ENCODE results near the gene PHC2. TPM values are rescaled to one million over a fixed set of nuclear protein-coding genes. Genes with fewer than 3 reads are reported as not detected.

PHC2 gene
- total RNA-seq, 1 experiment from 2014 or later = 60.7 TPM

DNA sequence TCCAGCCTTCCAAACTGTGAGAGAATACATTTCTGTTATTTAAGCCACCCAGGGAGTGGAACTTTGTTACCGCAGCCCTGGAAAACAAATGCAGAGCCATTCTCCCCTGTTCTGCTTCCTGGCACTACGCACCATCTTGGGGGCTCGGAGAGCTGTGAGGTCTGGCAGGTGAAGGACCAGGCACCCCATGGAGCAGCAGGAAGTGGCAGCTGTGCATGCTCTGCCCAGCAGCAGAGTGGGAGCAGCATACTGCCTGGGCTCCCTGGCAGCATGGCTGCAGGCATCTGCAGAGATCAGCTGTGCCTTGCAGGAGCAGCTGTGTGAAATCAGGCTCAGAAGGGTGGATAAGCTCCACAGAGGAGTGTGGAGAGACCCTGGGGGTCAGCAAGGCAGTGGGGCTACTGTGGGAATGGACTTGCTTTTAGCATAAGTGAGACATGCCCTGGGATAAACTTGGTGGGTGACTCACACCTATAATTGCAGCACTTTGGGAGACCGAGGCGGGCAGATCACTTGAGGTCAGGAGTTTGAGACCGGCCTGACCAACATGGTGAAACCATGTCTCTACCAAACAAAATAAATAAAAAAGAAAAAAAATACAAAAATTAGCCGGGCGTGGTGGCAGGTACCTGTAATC lies 23.9 kb upstream of the PHC2 start:
- no peak for DNase-seq (ENCODE audit: low spot score)

DNA sequence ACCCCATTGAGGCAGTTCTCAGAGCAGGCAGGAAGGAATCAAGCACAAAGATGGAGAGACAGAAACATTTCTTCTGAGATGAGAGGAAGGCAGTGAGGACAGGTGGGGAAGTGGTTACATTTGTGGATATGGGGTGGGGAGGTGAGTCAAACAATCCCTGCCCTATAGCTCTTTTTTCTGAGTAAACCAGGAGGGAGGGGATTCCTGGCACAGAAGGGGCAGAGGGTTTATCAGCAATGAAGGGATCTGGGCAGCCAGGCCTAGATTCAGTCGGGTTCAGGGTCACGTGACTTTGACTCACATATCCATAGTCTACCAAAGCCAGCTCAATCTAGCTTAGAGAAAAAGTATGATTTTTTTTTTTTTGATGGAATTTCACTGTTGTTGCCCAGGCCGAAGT lies 15.7 kb upstream of the PHC2 start:
- DNase-seq (ENCODE audit: low spot score) = no peak

DNA sequence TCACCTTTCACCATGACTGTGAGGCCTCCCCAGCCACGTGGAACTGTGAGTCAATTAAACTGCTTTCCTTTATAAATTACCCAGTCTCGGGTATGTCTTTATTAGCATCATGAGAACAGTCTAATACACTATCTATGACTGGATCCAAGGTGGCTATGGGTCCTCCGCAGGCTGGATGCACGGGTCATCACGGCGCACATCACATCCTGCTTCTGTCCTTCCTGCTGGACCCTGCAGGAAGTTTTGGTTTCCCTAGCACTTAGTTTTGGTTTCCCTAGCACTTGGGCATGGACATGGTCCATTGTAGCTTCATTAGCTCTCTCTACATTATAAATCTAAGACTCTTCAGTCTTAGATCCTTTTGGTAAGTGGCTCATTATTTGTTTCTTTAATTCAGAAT lies 14.2 kb upstream of the PHC2 start:
- no peak for DNase-seq (ENCODE audit: low spot score)

GRCh38 chr1:33443705-33444180 lies 12.8 kb upstream of the PHC2 start:
- no peak for DNase-seq (ENCODE audit: low spot score)

DNA sequence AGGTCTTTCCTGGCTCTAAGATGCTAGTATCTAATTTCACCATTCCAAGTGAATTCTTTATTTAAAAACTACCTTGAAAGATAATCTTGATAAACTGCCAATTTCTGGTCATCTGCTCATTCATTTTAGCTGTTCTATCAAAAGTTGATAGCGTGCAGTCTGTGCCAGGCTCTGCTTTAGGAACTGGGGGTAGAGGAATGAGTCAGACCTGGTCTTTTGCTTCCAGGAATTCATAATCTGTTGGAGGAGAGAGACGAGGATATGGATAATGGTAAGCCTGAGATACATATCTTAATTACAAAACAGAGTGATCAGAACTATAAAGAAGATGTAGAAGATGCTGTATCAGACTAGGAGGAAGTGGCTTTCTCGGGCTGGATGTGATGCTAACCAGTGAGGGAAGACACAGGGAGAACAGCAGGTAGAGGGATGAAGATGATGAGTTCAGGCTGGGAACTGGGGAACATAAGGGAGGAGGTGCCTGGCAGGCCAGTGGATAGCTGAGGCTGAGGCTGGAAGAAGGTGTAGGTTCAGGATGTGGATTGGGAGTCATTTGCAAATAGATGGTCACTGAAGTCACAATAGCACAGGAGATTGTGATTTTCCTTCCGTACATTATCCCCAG lies 12.3 kb upstream of the PHC2 start:
- no peak for DNase-seq (ENCODE audit: low spot score)

GRCh38 chr1:33442141-33442540 lies 11.2 kb upstream of the PHC2 start:
- no peak for DNase-seq (ENCODE audit: low spot score)

DNA sequence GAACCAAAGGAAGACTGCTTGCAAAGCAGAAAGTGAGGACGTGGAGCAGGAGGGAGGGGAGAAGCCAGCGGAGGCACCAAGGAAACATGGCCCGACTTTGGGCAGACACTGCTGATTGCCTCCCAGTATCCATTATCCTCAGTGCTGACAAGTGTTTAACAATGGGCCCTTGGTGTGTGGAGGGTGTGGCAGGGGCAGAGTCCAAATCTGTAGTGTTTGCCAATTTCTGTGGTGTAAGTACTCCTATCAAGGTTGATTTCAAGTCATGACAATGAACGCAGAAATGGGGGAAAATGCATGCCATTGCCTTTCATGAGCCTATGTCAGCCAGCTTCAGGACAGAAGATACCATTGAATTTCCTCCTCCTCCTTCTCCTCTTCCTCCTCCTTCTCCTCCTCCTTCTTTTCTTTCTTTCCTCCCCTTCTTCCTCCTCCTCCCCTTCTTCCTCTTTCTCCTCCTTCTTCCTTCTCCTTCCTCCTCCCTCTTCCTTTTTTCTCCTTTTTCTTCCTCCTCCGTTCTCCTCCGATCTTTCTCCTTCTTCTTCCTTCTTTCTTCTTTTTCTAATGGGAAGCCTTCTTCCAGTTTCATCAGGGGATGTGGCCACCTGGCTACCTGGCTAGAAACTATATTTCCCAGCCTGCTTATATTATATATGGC lies 10.3 kb upstream of the PHC2 start:
- DNase-seq (ENCODE audit: low spot score) = no peak

GRCh38 chr1:33439662-33440061 lies 8.8 kb upstream of the PHC2 start:
- DNase-seq (ENCODE audit: low spot score) = no peak

DNA sequence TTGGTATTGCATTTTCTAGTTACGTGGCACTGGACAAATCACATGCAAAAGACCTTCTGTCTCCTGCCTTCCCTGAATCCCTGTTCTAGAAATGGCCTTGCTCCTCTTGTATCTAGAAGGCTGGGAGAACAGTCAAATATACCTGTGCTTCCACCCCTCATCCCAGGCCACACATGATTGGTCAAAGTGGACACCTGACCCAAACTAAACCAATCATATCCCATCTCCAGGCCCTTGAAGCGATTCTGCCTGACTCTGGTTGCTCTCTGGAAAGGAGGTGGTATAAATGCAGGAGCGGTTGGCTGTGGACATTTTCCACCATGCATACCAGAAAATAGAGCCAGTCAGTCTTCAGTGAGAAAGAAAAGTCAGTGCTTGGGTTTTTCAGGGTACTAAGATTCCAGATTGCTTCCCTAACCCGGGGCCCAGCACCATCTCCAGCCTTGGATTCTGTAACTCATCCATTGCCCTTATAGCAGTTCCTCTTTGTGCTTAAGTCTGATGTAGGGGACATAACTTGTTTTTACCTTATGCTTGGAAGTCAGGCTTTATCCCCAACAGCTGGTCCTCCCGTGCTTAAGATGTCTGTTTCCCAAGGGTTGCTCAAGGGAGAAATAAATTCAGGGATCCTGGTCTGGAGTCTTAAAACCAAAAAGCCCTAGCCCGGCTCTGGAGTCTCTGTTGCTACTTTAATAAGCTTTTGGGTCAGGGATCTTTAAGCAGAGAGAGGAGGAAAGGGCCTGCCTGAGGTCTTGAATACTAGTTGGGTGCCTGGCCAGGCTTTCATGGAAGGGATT lies 7.7 kb upstream of the PHC2 start:
- no peak for DNase-seq (ENCODE audit: low spot score)

DNA sequence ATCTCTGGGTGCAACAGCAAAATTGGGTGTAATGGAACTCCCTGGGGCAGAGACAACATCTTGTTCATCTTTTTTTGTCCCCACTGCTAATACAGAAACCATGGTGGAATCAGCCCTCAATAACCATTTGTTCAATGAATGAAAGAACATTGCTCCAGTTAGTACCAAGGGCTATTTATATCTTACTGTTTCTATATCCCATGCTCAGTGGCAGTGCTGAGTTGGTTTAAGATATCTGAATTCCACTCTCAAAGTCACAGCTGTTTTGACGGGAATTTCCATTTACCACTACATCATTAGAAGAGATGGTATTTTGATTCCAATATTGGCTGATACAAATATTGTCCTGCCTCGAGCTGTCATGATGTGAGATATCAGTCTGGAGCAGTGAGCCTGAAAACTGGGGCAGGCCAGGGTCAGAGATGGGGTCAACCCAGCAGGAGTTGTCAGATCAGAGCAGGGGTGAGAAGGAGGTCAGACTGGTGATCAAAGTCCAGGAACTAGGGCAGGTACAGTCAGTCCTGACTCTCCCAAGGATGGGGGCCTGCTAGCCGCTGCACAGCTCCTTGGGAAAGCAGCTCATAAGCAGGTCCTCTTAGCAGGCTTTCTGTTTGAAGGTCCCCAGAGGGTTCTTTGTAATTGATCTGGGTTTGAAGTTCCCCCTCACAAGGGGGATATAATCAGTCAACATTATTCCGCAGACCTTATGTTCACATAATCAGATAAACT lies 5.8 kb upstream of the PHC2 start:
- no peak for DNase-seq (ENCODE audit: low spot score)

DNA sequence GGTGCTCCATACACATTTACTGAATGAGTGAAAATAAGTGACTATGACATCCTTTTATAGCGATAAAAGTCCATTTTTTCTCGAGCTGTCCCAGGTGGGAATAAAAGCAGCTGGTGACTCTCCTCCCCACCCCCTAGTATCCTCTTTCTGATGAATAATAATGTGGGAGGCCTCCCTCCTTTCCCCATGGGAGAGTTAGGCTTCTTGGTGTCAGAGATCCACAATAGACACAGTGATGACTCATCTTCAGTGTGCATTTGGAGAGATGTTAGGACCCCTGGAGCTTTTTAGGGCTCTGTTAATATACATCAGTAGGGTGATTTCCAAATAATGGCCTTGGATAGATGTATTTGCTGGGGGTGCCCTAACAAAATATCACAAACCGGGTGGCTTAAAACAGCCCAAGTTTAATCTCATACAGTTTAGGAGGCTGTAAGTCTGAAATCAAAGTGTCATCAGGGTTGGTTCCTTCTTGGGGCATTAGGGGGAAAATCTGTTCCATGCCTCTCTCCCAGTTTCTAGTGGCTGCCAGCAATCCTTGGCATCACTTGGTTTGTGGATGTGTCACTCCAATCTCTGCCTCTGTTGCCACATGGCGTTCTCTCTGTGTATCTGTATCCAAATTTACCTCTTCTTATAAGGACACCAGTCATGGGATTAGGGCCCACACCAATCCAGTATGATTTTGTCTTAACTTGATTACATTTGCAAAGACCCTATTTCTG lies 4.4 kb upstream of the PHC2 start:
- no peak for DNase-seq (ENCODE audit: low spot score)

DNA sequence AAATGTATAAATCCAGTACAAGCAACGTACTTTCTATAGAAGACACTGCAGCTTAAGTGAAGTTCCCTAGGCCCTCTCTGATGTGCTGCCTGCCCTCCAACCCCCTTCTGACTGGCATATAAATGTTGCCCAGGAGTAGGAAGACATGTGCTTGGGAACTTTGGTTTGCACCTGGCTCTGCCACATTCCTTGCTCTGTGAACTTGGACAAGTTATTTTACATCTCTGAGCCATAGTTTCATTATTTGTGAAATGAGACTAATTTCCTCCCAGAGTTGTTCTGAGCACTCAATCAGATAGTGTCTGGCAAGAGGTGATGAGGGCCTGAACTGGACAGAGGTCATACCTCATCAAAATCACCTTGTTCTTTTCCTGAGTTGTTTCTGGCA lies 3.5 kb upstream of the PHC2 start:
- DNase-seq (ENCODE audit: low spot score) = no peak

DNA sequence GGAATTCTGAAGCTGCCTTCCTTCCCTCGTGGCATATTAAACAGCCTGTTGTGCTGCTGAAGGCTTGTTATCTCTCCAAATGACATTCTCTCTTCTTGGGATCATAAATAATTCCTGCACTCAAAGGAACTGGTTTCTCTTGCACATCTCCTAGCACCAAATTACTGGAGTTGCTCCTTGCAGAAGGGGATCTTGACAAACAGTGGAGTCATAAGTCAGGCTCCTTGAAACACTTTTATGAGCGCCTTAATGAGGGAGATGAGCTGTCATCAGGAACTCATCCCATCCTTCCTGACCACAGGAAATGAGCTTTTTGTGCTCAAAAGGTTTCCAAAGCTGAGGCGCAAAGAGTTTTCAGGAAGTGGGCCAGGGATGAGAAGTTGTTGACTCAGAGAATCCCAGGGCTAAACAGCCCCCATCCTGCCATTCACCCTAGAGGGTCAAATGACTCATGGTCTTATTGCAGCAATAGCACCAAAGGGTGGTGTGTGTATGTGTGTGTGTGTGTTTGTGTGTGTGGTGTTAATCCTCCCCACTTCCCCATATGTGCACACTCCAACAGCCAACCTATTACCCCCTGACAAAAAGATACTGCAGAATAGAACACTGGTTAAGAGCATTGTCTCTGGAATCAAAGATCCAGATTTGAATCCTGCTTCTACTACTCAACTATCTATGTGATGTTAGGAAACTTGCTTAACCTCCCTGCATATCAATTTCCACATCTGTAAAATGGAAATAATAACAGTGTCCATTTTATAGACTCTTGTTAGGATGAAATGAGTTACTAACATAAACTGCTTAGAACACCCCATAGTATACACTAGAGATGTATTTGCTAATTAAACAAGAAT lies 2.8 kb upstream of the PHC2 start:
- peak; percentile 90 for DNase-seq (ENCODE audit: low spot score)

DNA sequence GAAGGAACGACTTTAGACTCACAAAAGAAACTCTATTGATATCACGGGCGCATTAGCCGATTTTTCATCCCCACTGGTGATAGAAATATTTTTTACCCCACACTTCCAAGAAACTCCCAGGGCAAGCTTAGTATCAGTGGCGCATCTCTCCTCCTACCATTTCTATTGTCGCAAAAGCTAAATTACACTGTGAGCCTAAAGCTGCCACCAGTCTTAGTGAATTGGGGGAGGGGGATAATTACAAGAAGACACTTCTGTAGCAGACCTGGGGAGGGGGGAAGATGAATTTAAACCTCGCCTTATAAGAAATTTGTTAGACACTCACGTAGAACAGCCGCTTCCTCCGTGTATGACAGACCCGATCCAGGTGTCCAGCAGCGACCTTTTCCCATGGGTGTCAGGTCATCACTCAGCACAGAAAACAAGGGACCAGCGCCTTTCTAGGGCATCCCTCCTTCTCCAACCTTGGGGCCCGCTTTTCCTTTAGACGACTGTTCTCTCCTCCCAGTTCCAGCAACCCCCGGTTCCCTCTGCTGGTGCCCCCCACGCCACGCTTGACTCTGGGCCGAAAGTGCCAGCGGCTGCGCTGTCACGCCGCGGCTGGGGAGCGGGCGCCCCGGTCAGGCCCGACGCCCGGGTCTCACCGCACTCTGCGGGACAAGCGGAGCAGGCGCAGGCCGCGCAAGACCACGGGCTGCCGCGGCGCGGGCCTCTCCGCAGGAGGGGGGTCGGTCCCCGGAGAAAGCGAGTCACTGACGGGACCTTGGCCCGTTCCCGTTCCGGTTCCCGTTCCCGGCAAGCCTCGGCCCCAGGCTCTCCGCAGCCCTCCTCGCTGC lies 821 bp downstream of the PHC2 start:
- DNase-seq (ENCODE audit: low spot score) = no peak

- DNase-seq (ENCODE audit: low spot score) = no peak
Observed at GRCh38 chr1:33429332-33429731, 1.6 kb downstream of the PHC2 start.

DNA sequence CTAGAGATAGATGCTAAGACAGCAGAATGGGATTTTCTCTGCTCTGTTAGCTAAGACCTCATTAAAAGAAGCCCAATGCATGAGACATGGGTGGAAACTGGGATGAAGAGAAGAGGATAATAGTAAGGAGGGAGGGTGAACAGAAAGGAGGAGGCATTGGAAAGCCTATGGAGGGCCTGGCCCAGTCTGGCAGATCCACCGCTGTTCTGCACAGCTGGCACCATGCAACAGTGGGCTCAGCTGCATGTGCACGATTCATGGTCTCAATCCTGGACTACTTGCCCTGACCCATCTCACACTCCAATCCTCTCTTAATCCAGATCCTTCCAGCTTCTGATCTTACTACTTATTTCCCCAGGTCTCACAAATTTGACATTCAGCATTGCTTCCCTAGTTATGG lies 2.2 kb downstream of the PHC2 start:
- no peak for DNase-seq (ENCODE audit: low spot score)

DNA sequence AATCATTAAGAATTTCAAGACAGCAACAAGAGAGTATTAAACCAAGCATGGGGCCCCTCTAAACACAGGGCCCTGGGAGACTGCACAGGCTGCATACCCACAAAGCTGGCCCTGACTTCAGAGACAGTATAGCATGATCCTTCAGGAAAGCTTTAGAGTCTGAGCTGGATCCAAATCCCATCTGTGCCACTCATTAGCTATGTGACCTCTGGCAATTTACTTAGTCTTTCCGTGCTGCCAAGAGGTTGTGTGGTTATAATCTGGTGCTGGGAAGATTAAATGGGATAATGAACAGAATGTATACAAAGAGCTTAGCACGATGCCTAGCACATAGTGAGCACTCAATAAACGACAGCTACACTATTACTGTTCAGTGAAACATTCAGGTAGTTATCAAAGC lies 4.0 kb downstream of the PHC2 start:
- DNase-seq (ENCODE audit: low spot score) = no peak

DNA sequence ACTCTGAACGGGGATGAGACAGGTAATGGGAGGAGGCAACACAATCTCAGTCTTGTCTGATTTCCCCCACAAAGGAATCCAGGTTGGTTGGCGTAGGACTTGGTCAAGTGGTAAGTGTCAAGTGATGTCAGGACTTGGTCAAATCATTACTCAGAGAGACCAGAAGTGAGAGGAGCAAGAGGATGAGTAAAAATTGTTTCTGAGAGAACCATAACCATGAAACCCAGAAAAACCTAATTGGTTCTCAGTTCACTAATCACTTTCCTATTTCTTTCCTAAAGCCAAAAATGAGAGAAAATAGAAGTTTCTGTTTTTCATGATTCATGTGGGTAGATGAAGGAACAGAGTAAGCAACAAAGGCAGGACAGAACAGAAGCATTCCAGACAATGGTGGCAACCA lies 5.0 kb downstream of the PHC2 start:
- no peak for DNase-seq (ENCODE audit: low spot score)

- no peak for DNase-seq (ENCODE audit: low spot score)
Observed at GRCh38 chr1:33424610-33425009, 6.3 kb downstream of the PHC2 start.

All from H4 (cell line).